Smooth muscle cell (in vitro differentiated cells): ENCODE data around the gene CTXN3. TPM values are rescaled to one million over a fixed set of nuclear protein-coding genes. Genes with fewer than 3 reads are reported as not detected.

Source experiments
- DNase-seq: peaks from one replicate; lab custom pipeline; 2025; ENCODE audit not compliant: unreplicated experiment; lab: John Stamatoyannopoulos, UW
- H2AFZ ChIP-seq: fragments of 200-600 bp; sonication (generic); 2 replicates; pipeline ENCODE4 v1.6.0; 2016; ENCODE audit warnings: antibody characterized with exemption, low read depth, mild to moderate bottlenecking
- H3F3A ChIP-seq: fragments of 200-600 bp; sonication (generic); 2 replicates; pipeline ENCODE4 v1.6.0; 2017; ENCODE audit warnings: antibody characterized with exemption, low read depth
- H3K27ac ChIP-seq: fragments of 200-600 bp; sonication (generic); 2 replicates; pipeline ENCODE4 v1.5.1; 2016; ENCODE audit warnings: low read depth, mild to moderate bottlenecking
- H3K27me3 ChIP-seq: fragments of 200-600 bp; sonication (generic); 2 replicates; pipeline ENCODE4 v1.6.1; 2016; ENCODE audit warnings: low read depth, mild to moderate bottlenecking
- H3K36me3 ChIP-seq: fragments of 200-600 bp; sonication (generic); 2 replicates; pipeline ENCODE4 v1.5.1; 2016; ENCODE audit warnings: low read depth
- H3K4me1 ChIP-seq: fragments of 200-600 bp; sonication (generic); 2 replicates; pipeline ENCODE4 v1.5.1; 2016; ENCODE audit warnings: low read depth
- H3K4me2 ChIP-seq: fragments of 200-600 bp; sonication (generic); 2 replicates; pipeline ENCODE4 v1.6.0; 2016; ENCODE audit warnings: mild to moderate bottlenecking
- H3K4me3 ChIP-seq: fragments of 200-600 bp; sonication (generic); 2 replicates; pipeline ENCODE4 v1.5.1; 2016; ENCODE audit warnings: mild to moderate bottlenecking
- H3K79me2 ChIP-seq: fragments of 200-600 bp; sonication (generic); 2 replicates; pipeline ENCODE4 v1.6.0; 2016; ENCODE audit warnings: low read depth, mild to moderate bottlenecking
- H3K9ac ChIP-seq: fragments of 200-600 bp; sonication (generic); 2 replicates; pipeline ENCODE4 v1.6.0; 2016; ENCODE audit warnings: low read depth
- H3K9me3 ChIP-seq: fragments of 200-600 bp; sonication (generic); replicated peaks from 2 replicates; pipeline ENCODE4 v1.5.1; 2016; ENCODE audit warnings: low read depth
- H4K20me1 ChIP-seq: fragments of 200-600 bp; sonication (generic); 2 replicates; pipeline ENCODE4 v1.6.0; 2016; ENCODE audit warnings: low read depth
- CTCF ChIP-seq: fragments of 200-600 bp; sonication (generic); IDR thresholded peaks from 2 replicates; pipeline ENCODE4 v1.5.1; 2017; ENCODE audit warnings: borderline replicate concordance, mild to moderate bottlenecking, antibody characterized with exemption; ENCODE audit not compliant: insufficient read depth, poor library complexity, severe bottlenecking
- WGBS: methylation state at CpG from one replicate; pipeline ENCODE4 v1.1.7; 2016; ENCODE audit warnings: low lambda C conversion rate; 5-methylcytosine and 5-hydroxymethylcytosine counted together
- polyA plus RNA-seq: library from polyadenylated mRNA; unstranded; fragments of >200 nt; fragmentation: Nextera tagmentation; extraction: Ambion mirVana; gene quantifications from 2 replicates; pipeline ENCODE4 v1.2.1, GENCODE V29; 2016
- total RNA-seq: library from RNA; depleted of rRNA; stranded (reverse); fragments of >200 nt; gene quantifications from 2 replicates; pipeline ENCODE4 v1.2.3, GENCODE V29; 2014

CTXN3 gene
- total and polyA plus RNA-seq, 2 experiments from 2014 or later: not detected

GRCh38 chr5:127697894-127698600 lies 49.2 kb downstream of the CTXN3 start:
- Histone ChIP-seq H3F3A (peaks cover 6% of the 10 kb centered on the region), H3K36me3 (no peaks in the 10 kb centered on the region), H3K4me2 (peak overlapping the region; percentile 47), H3K27ac (no peak overlapping the region), H4K20me1 (no peaks in the 10 kb centered on the region), H3K4me1 (peaks cover 25% of the 10 kb centered on the region), H3K27me3 (no peaks in the 10 kb centered on the region), H3K9me3 (no peaks in the 10 kb centered on the region), H3K4me3 (no peak overlapping the region), H3K79me2 (no peaks in the 10 kb centered on the region), H2AFZ (no peak overlapping the region), H3K9ac (no peak overlapping the region)
- no peak for DNase-seq
- WGBS: 43% methylated on average over 2 of the region's 2 CpGs
- no peak for TF ChIP-seq CTCF

GRCh38 chr5:127699416-127699815 lies 50.5 kb downstream of the CTXN3 start:
- Histone ChIP-seq H3K4me3 (no peak overlapping the region), H3K27ac (no peak overlapping the region), H3F3A (peaks cover 6% of the 10 kb centered on the region), H4K20me1 (no peaks in the 10 kb centered on the region), H3K9ac (no peak overlapping the region), H2AFZ (no peak overlapping the region), H3K4me2 (no peak overlapping the region), H3K4me1 (peaks cover 25% of the 10 kb centered on the region), H3K79me2 (no peaks in the 10 kb centered on the region), H3K9me3 (no peaks in the 10 kb centered on the region), H3K36me3 (no peaks in the 10 kb centered on the region), H3K27me3 (no peaks in the 10 kb centered on the region)
- no peak for DNase-seq
- TF ChIP-seq CTCF: no peak
- 51% methylated on average over 5 of the region's 5 CpGs for WGBS

- no peak for DNase-seq
- Histone ChIP-seq H3F3A (peaks cover 6% of the 10 kb centered on the region), H3K4me1 (peaks cover 25% of the 10 kb centered on the region), H3K27ac (no peak overlapping the region), H3K4me2 (no peak overlapping the region), H3K9ac (no peak overlapping the region), H3K4me3 (no peak overlapping the region), H3K36me3 (no peaks in the 10 kb centered on the region), H2AFZ (no peak overlapping the region), H3K27me3 (no peaks in the 10 kb centered on the region), H4K20me1 (no peaks in the 10 kb centered on the region), H3K9me3 (no peaks in the 10 kb centered on the region), H3K79me2 (no peaks in the 10 kb centered on the region)
- TF ChIP-seq CTCF: no peak
- 63% methylated on average over 6 of the region's 6 CpGs for WGBS
Measured at GRCh38 chr5:127700237-127700766, 51.4 kb downstream of the CTXN3 start.

- Histone ChIP-seq H2AFZ (no peak overlapping the region), H3K27ac (no peak overlapping the region), H3K36me3 (no peaks in the 10 kb centered on the region), H3K9ac (no peak overlapping the region), H3K4me2 (no peak overlapping the region), H3K79me2 (no peaks in the 10 kb centered on the region), H3F3A (peaks cover 6% of the 10 kb centered on the region), H3K4me3 (no peak overlapping the region), H3K27me3 (no peaks in the 10 kb centered on the region), H3K9me3 (no peaks in the 10 kb centered on the region), H3K4me1 (peaks cover 25% of the 10 kb centered on the region), H4K20me1 (no peaks in the 10 kb centered on the region)
- no peak for TF ChIP-seq CTCF
- WGBS: 95% methylated on average over 2 of the region's 2 CpGs
- DNase-seq: no peak
Measured at GRCh38 chr5:127702434-127702833, 53.6 kb downstream of the CTXN3 start.
